Measurements from ENCODE around the gene PRH1.

PRH1 gene

GRCh38 chr12:10884086-10884725 is at the start of gene PRH1:
PRH1 (minus strand) TSS chr12:10884255; CDS start chr12:10884217, 38 bp downstream.
- DNase-seq (ENCODE audit: low spot score), result no peak

DNA sequence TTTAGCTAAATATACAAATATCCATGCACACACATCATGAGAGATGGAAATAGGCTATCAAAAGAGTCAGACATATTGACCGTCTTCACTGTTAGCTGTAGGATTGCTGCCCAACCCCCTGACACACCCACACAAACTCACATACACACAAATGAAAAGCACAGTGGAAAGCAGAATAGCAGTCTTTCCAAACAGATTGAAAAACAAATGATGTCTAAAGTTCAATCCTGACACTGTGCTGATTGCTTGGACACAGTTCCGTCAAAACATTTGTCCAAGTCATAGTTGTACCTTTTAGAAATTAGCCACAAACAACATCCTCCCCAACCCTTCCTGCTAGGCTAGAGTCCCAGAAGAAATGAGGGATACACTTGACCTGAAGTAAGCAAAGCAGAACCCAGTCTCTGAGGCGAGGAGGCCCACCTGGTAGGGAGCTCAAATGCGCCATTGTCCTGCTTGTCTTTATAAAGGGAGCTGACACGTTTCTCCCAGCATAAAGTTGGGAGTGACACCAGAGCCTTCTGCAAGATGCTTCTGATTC is 44.8 kb upstream of the PRH1 start, which contains the start of gene PRH2:
Gene PRH2 (plus strand): TSS at position 491 of the 541 bp plus-strand sequence. CDS start 38 bp downstream, at position 529.
- DNase-seq (ENCODE audit: low spot score), result no peak

DNA sequence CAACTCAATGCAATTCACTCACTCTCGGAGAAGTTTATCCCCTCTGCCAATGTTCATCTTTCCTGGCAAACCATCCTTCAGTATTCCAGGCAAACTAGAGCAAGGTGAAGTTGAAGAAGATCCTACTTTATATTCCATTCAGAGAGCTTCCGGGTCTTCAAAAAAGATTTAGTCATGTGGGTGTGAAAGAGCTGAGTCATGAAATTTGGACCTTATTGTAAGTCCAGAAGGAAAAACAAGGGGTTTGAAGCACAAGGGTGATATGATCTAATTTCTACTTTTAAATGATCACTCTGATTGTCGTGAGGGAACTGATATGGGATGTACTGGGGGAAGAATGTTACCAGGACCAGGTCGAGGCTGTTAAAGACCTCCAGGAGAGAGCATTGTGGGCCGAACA is 42.2 kb upstream of the PRH1 start:
- no peak for DNase-seq (ENCODE audit: low spot score)

GRCh38 chr12:10919809-10920208 is 35.8 kb upstream of the PRH1 start:
- no peak for DNase-seq (ENCODE audit: low spot score)

DNA sequence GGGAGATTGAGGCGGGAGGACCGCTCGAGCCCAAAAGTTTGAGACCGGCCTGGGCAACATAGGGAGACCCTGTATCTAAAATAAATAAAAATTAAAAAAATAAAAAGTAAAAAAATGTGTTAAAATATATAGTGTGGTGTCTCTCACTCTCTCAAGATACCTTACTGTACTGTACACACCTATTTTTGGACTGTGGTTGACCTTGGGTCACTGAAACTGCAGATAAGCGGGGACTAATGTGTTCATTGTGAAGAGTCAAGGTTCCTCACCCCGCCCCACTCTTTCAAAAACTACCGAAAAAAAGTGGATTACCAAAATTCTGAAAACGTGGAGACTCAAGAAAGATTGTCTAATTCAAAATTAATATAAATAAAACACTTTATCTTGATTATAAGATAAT is 26.3 kb upstream of the PRH1 start:
- no peak for DNase-seq (ENCODE audit: low spot score)

DNA sequence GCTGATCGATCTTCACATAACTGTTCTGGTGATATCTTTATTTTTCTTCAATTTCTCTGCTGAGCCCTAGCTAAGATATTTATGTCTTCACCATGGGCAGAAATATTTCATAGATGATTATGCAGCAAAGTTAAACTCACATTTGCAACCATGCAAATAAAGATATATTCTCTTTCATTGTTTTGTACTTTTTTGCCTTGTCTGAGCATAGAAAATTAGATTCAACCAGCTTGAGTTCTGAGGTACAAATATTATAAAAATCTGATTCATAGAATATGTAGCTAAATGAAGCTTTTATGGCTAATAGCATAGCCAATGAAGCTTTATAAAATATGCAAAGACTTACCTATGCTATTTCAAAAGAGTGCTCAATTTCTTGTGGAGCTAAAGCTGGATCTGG is 25.4 kb upstream of the PRH1 start, which contains the start of gene TAS2R13:
Gene TAS2R13 (minus strand): TSS at position 101 of the 400 bp plus-strand sequence. CDS start 264 bp downstream, outside the sequence.
- no peak for DNase-seq (ENCODE audit: low spot score)

DNA sequence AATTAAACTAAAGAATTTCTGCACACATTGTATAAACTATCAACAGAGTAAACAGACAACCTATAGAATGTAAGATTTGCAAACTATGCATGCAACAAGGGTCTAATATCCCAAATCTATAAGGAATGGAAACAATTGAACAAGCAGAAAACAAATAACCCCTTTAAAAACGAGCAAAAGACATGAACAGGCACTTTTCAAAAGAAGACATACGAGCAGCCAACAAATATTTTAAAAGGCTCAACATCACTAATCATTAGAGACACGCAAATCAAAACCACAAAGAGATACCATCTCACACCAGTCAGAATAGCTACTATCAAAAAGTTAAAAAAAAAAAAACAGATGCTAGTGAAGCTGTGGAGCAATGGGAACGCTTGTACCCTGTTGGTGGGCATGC is 20.6 kb upstream of the PRH1 start:
- DNase-seq (ENCODE audit: low spot score), result no peak

DNA sequence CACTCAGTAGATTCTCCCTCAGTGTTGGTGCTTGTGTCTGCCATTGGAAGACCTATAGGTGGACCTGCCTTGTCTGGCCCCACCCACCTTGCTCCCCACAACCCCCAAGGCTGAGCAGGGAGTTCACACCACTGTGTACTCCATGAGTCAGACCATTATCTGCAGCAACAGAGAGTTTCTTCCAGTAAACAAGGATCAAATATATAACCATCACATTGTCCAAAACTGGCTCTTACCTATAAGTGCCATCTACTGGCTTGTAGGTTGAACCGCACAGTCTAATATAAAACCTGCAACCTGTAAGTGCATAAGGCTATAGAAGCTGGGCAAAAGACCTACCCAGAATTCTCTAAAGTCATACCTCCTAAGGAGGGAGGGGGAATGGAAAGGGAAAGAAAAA is 17.4 kb upstream of the PRH1 start:
- DNase-seq (ENCODE audit: low spot score), result peak; percentile 9

DNA sequence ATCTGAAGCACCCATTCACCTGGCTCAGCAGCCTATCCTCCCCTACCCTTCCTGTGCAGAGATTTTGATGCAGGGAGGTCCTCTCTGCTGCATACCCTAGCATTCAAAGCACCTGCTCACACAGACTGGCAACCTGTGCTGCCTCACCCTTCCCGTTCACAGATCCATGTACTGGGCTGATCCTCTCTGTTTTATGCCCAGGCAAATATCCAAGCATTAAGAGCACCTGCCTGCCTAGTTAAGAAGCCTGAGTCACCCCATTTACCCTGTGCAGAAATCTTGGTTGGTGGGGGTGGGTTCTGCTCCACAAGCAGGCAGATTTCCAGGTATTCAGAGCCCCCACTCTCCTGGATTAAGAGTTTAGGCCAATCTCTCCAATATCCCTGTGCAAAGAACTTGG is 16.9 kb upstream of the PRH1 start:
- DNase-seq (ENCODE audit: low spot score), result no peak

- no peak for DNase-seq (ENCODE audit: low spot score)
These were observed 16.5 kb upstream of the PRH1 start for GRCh38 chr12:10900530-10900929.

- no peak for DNase-seq (ENCODE audit: low spot score)
These were observed 12.8 kb upstream of the PRH1 start for GRCh38 chr12:10896854-10897253.

DNA sequence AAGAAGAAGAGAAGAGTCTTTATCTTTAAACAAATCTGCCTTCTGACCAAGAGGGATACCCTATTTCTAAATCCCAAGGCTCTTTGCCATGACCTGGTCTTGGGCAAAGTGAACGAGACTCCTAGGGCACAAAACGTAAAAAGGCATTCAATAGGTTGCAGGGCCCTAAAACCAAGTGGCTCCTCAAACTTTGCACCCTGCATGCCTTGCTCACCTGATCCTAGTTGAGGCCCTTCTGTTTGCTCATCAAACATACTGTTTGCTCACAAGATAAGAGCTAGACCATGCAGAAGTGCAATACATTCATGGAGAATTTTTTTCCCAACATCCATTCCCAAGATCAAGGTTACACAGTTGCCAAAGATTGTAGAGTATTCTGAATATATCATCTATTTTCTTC is 7.9 kb upstream of the PRH1 start:
- DNase-seq (ENCODE audit: low spot score), result no peak

- no peak for DNase-seq (ENCODE audit: low spot score)
These were observed 5.2 kb upstream of the PRH1 start for GRCh38 chr12:10889226-10889625.

DNA sequence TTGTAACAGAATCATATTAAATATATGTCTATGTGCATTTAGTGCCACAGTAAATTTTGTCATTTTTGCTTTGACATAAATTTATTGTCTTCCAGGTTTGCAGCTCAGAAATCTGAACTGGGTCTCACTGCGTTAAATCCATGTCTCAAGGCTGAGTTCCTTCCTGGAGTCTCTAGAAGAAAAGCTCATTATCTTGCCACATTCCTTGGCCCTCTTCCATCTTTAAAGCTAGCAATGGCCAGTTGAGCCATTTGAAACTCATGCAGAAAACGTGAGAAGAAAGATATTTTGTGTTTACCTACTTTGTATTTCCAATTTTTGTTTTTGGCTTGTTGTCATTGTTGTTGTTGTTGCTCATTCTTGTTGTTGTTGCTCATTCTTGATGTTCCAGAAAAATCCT is 10.7 kb downstream of the PRH1 start:
- DNase-seq (ENCODE audit: low spot score), result no peak

DNA sequence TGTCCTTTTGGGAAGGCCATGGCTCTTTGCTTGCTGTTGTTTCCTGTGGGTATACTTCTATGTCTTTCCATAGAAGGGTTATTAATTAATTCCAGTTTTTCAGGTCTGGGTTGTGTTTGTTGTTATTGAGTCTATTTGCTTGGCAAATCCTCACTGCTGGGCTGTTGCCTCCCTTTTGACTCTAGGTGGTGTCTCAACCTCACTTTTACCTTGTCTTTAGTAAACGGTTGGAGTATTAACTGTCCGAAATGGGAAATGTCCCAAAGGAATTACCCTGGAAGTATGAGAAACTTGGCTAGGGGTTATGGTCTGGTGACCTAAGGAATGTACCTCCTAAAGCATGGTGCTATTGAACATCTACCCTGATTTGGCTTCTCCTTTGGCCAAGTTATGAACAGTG is 16.7 kb downstream of the PRH1 start:
- DNase-seq (ENCODE audit: low spot score), result peak; percentile 82

DNA sequence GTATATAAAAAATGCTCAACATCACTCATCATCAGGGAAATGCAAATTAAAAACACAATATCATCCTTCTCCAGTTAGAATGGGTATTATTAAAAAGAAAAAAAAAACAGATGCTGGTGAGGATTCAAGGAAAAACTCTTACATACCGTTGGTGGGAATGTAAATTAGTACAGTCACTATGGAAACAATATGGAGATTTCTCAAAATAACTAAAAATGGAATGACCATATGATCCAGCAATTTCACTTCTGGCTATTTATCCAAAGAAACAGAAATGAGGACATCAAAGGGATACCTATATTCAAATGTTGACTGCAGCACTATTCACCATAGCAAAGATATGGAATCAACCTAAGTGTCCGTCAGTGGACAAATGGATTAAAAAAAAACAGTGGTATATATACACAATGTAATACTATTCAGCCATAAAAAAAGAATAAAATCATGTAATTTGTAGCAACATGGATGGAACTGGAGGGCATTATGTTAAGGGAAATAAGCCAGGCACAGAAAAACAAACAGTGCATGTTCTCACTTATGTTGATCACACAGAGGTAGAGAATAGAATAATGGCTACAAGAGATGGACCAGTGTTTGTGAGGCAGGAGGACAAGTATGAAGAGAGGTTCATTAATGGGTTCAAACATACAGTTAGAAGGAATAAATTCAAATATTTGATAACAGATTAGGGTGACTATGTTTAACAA is 20.4 kb downstream of the PRH1 start:
- no peak for DNase-seq (ENCODE audit: low spot score)

DNA sequence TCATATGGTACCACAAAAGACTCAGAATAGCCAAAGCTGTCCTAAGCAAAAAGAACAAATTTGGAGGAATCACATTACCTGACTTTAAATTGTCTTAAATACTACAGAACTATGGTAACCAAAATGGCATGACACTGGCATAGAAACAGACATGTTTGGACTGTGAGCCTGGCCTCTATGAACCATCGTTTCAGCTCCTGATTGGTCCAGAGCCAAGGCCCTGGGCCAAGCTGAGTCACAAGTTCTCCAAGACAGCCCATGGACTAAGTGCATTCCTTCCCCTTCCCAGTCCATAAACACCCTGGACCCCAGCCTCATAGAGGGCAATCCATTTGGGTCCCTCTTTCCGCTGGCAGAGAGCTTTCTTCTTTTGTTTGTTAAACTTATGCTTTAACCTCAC is 22.7 kb downstream of the PRH1 start:
- no peak for DNase-seq (ENCODE audit: low spot score)

- DNase-seq (ENCODE audit: low spot score), result no peak
These were observed 28.2 kb downstream of the PRH1 start for GRCh38 chr12:10855807-10856206.

GRCh38 chr12:10853776-10854175 is 30.3 kb downstream of the PRH1 start:
- no peak for DNase-seq (ENCODE audit: low spot score)

- peak; percentile 2 for DNase-seq (ENCODE audit: low spot score)
These were observed 32.7 kb downstream of the PRH1 start for GRCh38 chr12:10851243-10851858.

- DNase-seq (ENCODE audit: low spot score), result no peak
These were observed 34.6 kb downstream of the PRH1 start, which contains the start of gene PRR4 for GRCh38 chr12:10849425-10849878. PRR4 (minus strand) TSS chr12:10849475; CDS start chr12:10849437, 38 bp downstream.

DNA sequence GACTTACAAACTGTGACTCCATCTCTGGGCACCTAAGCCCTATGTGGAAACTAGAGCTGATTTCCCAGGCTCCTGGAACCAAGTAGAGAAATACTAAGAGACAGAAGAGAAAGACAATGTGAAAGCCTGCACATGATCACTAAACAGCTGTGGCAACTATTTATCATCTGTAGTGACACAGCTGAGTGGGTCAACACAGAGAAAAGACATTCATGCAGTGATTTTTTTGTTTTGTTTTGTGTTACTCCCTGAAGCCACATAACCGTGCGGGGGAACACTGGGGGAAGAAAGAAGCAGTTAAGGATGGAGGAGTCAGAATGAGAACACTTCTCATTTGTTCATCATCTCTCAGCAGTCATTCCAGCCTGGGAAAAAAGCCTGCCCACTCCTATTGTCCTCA is 36.3 kb downstream of the PRH1 start:
- no peak for DNase-seq (ENCODE audit: low spot score)

- no peak for DNase-seq (ENCODE audit: low spot score)
These were observed 41.2 kb downstream of the PRH1 start for GRCh38 chr12:10842862-10843261.

All from kidney tubule cell (primary cell).